GM12874 (cell line): Measurements from ENCODE around the gene GNB1.

ENCODE experiments used
- CTCF ChIP-seq: IDR thresholded peaks from 2 replicates; pipeline ENCODE4 v1.5.1; 2011; ENCODE audit warnings: low read depth, mild to moderate bottlenecking, control low read depth, low read length, moderate library complexity; ENCODE audit not compliant: insufficient read depth

The GNB1 gene

GRCh38 chr1:1861339-1861730 is 29.6 kb downstream of the GNB1 start:
- TF ChIP-seq CTCF: no peak

GRCh38 chr1:1858382-1859086 is 32.4 kb downstream of the GNB1 start:
- TF ChIP-seq CTCF: no peak

GRCh38 chr1:1857096-1857703 is 33.7 kb downstream of the GNB1 start:
- TF ChIP-seq CTCF: no peak

GRCh38 chr1:1853593-1854257 is 37.2 kb downstream of the GNB1 start:
- no peak for TF ChIP-seq CTCF

- no peak for TF ChIP-seq CTCF
These were observed 38.1 kb downstream of the GNB1 start for GRCh38 chr1:1852619-1853414.

- no peak for TF ChIP-seq CTCF
These were observed 43.0 kb downstream of the GNB1 start for GRCh38 chr1:1847890-1848289.
